H9 (cell line): ENCODE data around the gene TMCC1. TPM values are rescaled to one million over a fixed set of nuclear protein-coding genes. Genes with fewer than 3 reads are reported as not detected.

Source experiments
- DNase-seq: peaks from one replicate; pipeline ENCODE4 v3.0.0-alpha.2; 2017
- H2AFZ ChIP-seq: one replicate; pipeline ENCODE4 v1.6.1; 2013; ENCODE audit warnings: mild to moderate bottlenecking, low read length, control low read depth, moderate library complexity
- H2AK5ac ChIP-seq: 2 replicates; pipeline ENCODE4 v1.6.1; 2013; ENCODE audit warnings: low read length, control low read depth, mixed read lengths; ENCODE audit not compliant: insufficient read length
- H2BK120ac ChIP-seq: one replicate; pipeline ENCODE4 v1.6.1; 2013; ENCODE audit warnings: low read depth, mild to moderate bottlenecking, low read length, control low read depth, inconsistent platforms; ENCODE audit not compliant: poor library complexity, severe bottlenecking
- H2BK12ac ChIP-seq: 2 replicates; pipeline ENCODE4 v1.6.1; 2013; ENCODE audit warnings: low read length, control low read depth, mixed read lengths, low read depth; ENCODE audit not compliant: insufficient read length
- H2BK15ac ChIP-seq: 2 replicates; pipeline ENCODE4 v1.6.1; 2013; ENCODE audit warnings: low read depth, low read length, control low read depth
- H2BK20ac ChIP-seq: one replicate; pipeline ENCODE4 v1.6.1; 2013; ENCODE audit warnings: low read depth, mild to moderate bottlenecking, low read length, control low read depth, inconsistent platforms; ENCODE audit not compliant: poor library complexity, severe bottlenecking
- H2BK5ac ChIP-seq: 2 replicates; pipeline ENCODE4 v1.6.1; 2013; ENCODE audit warnings: low read length, control low read depth, mixed read lengths; ENCODE audit not compliant: insufficient read length
- H3K14ac ChIP-seq: 2 replicates; pipeline ENCODE4 v1.6.1; 2013; ENCODE audit warnings: low read length, control low read depth; ENCODE audit not compliant: insufficient read depth
- H3K18ac ChIP-seq: 2 replicates; pipeline ENCODE4 v1.6.1; 2013; ENCODE audit warnings: low read depth, mild to moderate bottlenecking, mixed read lengths, low read length, control low read depth; ENCODE audit not compliant: insufficient read length
- H3K23ac ChIP-seq: 2 replicates; pipeline ENCODE4 v1.6.1; 2013; ENCODE audit warnings: low read length, control low read depth, mixed read lengths, low read depth; ENCODE audit not compliant: insufficient read length
- H3K23me2 ChIP-seq: 2 replicates; pipeline ENCODE4 v1.6.1; 2013; ENCODE audit warnings: low read depth, mild to moderate bottlenecking, mixed read lengths, low read length, control low read depth; ENCODE audit not compliant: insufficient read length, poor library complexity, severe bottlenecking
- H3K27ac ChIP-seq: 2 replicates; pipeline ENCODE4 v1.5.1; 2013; ENCODE audit warnings: low read length, control low read depth, mixed read lengths, low read depth; ENCODE audit not compliant: insufficient read length
- H3K27me3 ChIP-seq: 2 replicates; pipeline ENCODE4 v1.6.1; 2013; ENCODE audit warnings: low read length, control low read depth, inconsistent platforms; ENCODE audit not compliant: insufficient read depth
- H3K4ac ChIP-seq: 2 replicates; pipeline ENCODE4 v1.6.1; 2013; ENCODE audit warnings: low read depth, mild to moderate bottlenecking, control low read depth, inconsistent platforms, low read length, moderate library complexity
- H3K4me1 ChIP-seq: 2 replicates; pipeline ENCODE4 v1.6.1; 2013; ENCODE audit warnings: low read length, control low read depth, inconsistent platforms; ENCODE audit not compliant: insufficient read depth
- H3K4me2 ChIP-seq: 2 replicates; pipeline ENCODE4 v1.6.1; 2013; ENCODE audit warnings: low read length, control low read depth, mixed read lengths; ENCODE audit not compliant: insufficient read length, insufficient read depth
- H3K56ac ChIP-seq: 2 replicates; pipeline ENCODE4 v1.6.1; 2013; ENCODE audit warnings: low read depth, mild to moderate bottlenecking, mixed read lengths, low read length, control low read depth; ENCODE audit not compliant: insufficient read length
- H3K79me1 ChIP-seq: 2 replicates; pipeline ENCODE4 v1.6.1; 2013; ENCODE audit warnings: low read depth, mild to moderate bottlenecking, moderate library complexity, low read length, control low read depth, inconsistent platforms; ENCODE audit not compliant: insufficient read depth, poor library complexity, severe bottlenecking
- H3K79me2 ChIP-seq: 2 replicates; pipeline ENCODE4 v1.6.1; 2013; ENCODE audit warnings: low read length, control low read depth, inconsistent platforms; ENCODE audit not compliant: insufficient read depth
- H3K9ac ChIP-seq: 2 replicates; pipeline ENCODE4 v1.6.1; 2013; ENCODE audit warnings: low read length, control low read depth, mixed read lengths; ENCODE audit not compliant: insufficient read length; ENCODE audit errors: extremely low read depth
- H3K9me3 ChIP-seq: one replicate; pipeline ENCODE4 v1.6.1; 2013; ENCODE audit warnings: low read depth, low read length, inconsistent platforms; ENCODE audit not compliant: control insufficient read depth
- H3T11ph ChIP-seq: one replicate; pipeline ENCODE4 v1.6.1; 2013; ENCODE audit warnings: mild to moderate bottlenecking, low read length, control low read depth, inconsistent platforms
- H4K20me1 ChIP-seq: one replicate; pipeline ENCODE4 v1.6.1; 2013; ENCODE audit not compliant: control insufficient read depth, insufficient read length, insufficient read depth
- H4K5ac ChIP-seq: 2 replicates; pipeline ENCODE4 v1.6.1; 2013; ENCODE audit warnings: low read depth, mild to moderate bottlenecking, mixed read lengths, low read length, control low read depth; ENCODE audit not compliant: insufficient read length
- H4K8ac ChIP-seq: replicated peaks from 2 replicates; pipeline ENCODE4 v1.6.1; 2013; ENCODE audit warnings: low read length, control low read depth, mixed read lengths, low read depth; ENCODE audit not compliant: insufficient read length
- H4K91ac ChIP-seq: 2 replicates; pipeline ENCODE4 v1.6.1; 2013; ENCODE audit warnings: low read depth, mild to moderate bottlenecking, moderate library complexity, mixed read lengths, low read length, control low read depth; ENCODE audit not compliant: insufficient read length
- H3K27ac Mint-ChIP-seq, 3 experiments: 2 replicates in 2 of 3; 3 replicates in 1 of 3; pipeline ENCODE4 v1.8.0; 2020 to 2021; ENCODE audit warnings: mixed read lengths in 3 of 3, mild to moderate bottlenecking in 1 of 3, moderate library complexity in 1 of 3
- H3K27me3 Mint-ChIP-seq: 2 replicates; pipeline ENCODE4 v1.8.0; 2021; ENCODE audit warnings: low read depth, mild to moderate bottlenecking, moderate library complexity, mixed read lengths
- H3K36me3 Mint-ChIP-seq, 3 experiments: 2 replicates in 2 of 3; 3 replicates in 1 of 3; pipeline ENCODE4 v1.8.0; 2020 to 2021; ENCODE audit warnings: low read depth in 3 of 3, mixed read lengths in 3 of 3; ENCODE audit not compliant: insufficient read depth in 1 of 3
- H3K4me1 Mint-ChIP-seq, 2 experiments: 2 replicates each; pipeline ENCODE4 v1.8.0; 2020; ENCODE audit warnings: mixed read lengths in 2 of 2
- H3K4me3 Mint-ChIP-seq, 2 experiments: 2 replicates in 1 of 2; 3 replicates in 1 of 2; pipeline ENCODE4 v1.8.0; 2020 to 2021; ENCODE audit warnings: mild to moderate bottlenecking in 2 of 2, mixed read lengths in 2 of 2, moderate library complexity in 1 of 2
- H3K9me3 Mint-ChIP-seq, 2 experiments: 2 replicates in 1 of 2; 3 replicates in 1 of 2; pipeline ENCODE4 v1.8.0; 2020; ENCODE audit warnings: mild to moderate bottlenecking in 2 of 2, mixed read lengths in 2 of 2, moderate library complexity in 1 of 2
- CTCF ChIP-seq: fragments of 200-600 bp; sonication (generic); conservative IDR thresholded peaks from 3 replicates; pipeline ENCODE4 v1.8.0; 2021; ENCODE audit warnings: antibody characterized with exemption, mild to moderate bottlenecking
- WGBS: extraction: QIAGEN DNeasy Blood & Tissue Kit; methylation state at CpG from one replicate; pipeline ENCODE4 v1.1.7; 2013; ENCODE audit warnings: missing lambda C conversion rate, low lambda C conversion rate, mixed read lengths; ENCODE audit not compliant: insufficient read length; ENCODE audit errors: extremely low coverage; 5-methylcytosine and 5-hydroxymethylcytosine counted together
- total RNA-seq: library from RNA; stranded (reverse); gene quantifications from 2 replicates; pipeline ENCODE4 v1.2.1, GENCODE V29; 2021

TMCC1 gene
- total RNA-seq, 1 experiment from 2014 or later = 24.4 TPM

- Histone ChIP-seq H3K9me3 (no peaks in the 10 kb centered on the region), H4K8ac (no peak overlapping the region), H2BK12ac (no peak overlapping the region), H2BK5ac (no peak overlapping the region), H2AK5ac (no peak overlapping the region), H3K9ac (no peak overlapping the region), H2BK20ac (no peak overlapping the region), H3K56ac (no peak overlapping the region), H3K27ac (no peak overlapping the region), H3K4me2 (no peak overlapping the region), H3K27me3 (no peaks in the 10 kb centered on the region), H4K20me1 (no peaks in the 10 kb centered on the region), H3K23ac (no peak overlapping the region), H4K5ac (no peak overlapping the region), H3K79me2 (no peaks in the 10 kb centered on the region), H3K4me1 (no peaks in the 10 kb centered on the region; the same call in 1 of the 2 replicates), H2BK15ac (no peak overlapping the region), H2BK120ac (no peak overlapping the region), H4K91ac (no peak overlapping the region), H3K14ac (no peak overlapping the region), H3T11ph (no peak overlapping the region), H2AFZ (no peak overlapping the region), H3K79me1 (no peaks in the 10 kb centered on the region), H3K23me2 (no peaks in the 10 kb centered on the region), H3K4ac (no peak overlapping the region), H3K18ac (no peak overlapping the region)
- no peak for TF ChIP-seq CTCF
- Mint-ChIP-seq H3K36me3 (no peaks in the 10 kb centered on the region), H3K4me3 (no peak overlapping the region), H3K4me1 (peaks cover 48 to 49% of the 10 kb centered on the region in 2 experiments), H3K9me3 (no peaks in the 10 kb centered on the region), H3K27ac (no peak overlapping the region), H3K27me3 (no peaks in the 10 kb centered on the region)
- WGBS = no CpG with 5 or more reads among the region's 1 CpG
- DNase-seq = no peak
Observed at GRCh38 chr3:129661766-129662165, 231.7 kb downstream of the TMCC1 start.
